Stomach (tissue), 4 donors: ENCODE measurements around the gene MMEL1.
"Not testable (repeated sequence)": the region's sequence is repeated elsewhere in the genome, so short reads cannot be mapped to it uniquely, and the experiment has no call there.

Experiments
- CTCF ChIP-seq, 7 experiments: fragments of 450-650 bp in 4 of 7; fragments of 200-600 bp in 3 of 7; sonication (generic) in 3 of 7; IDR thresholded peaks; one replicate each; pipeline ENCODE4 v1.5.1; 2016 to 2019; ENCODE audit warnings: antibody characterized with exemption in 7 of 7, control low read depth in 2 of 7, mild to moderate bottlenecking in 1 of 7
- POLR2A ChIP-seq, 4 donors: fragments of 450-650 bp; IDR thresholded peaks; one replicate each; pipeline ENCODE4 v1.6.1; 2016; ENCODE audit warnings: antibody characterized with exemption in 4 of 4, control low read depth in 2 of 4, mild to moderate bottlenecking in 1 of 4, moderate library complexity in 1 of 4
- POLR2AphosphoS5 ChIP-seq, 3 donors: sonication (generic); formaldehyde crosslinking; IDR thresholded peaks; one replicate each; pipeline ENCODE4 v1.6.1; 2016; ENCODE audit warnings: antibody characterized with exemption in 3 of 3

GRCh38 chr1:2568187-2568816 is 64.5 kb downstream of the MMEL1 start:
- not testable (repeated sequence) for TF ChIP-seq POLR2AphosphoS5, CTCF, POLR2A (IDR thresholded peaks at IDR 0.05)
